BLaER1 treated with 17β-estradiol and CSF1 and Interleukin-3, amounts not matched to agents 10 nM and 100 nM (cell line): Measurements from ENCODE around the gene RAB30.

Experiments used
- H3K27ac ChIP-seq, 11 experiments: shearing (Covaris generic); formaldehyde crosslinking; 2 replicates each; pipeline ENCODE4 v1.8.1; 2022
- H3K27me3 ChIP-seq, 11 experiments: shearing (Covaris generic); formaldehyde crosslinking; 2 replicates each; pipeline ENCODE4 v1.8.1; 2022
- H3K36me3 ChIP-seq, 11 experiments: shearing (Covaris generic); formaldehyde crosslinking; 2 replicates each; pipeline ENCODE4 v1.8.1; 2022
- H3K4me1 ChIP-seq, 10 experiments: shearing (Covaris generic); formaldehyde crosslinking; 2 replicates each; pipeline ENCODE4 v1.8.1; 2022
- H3K4me2 ChIP-seq, 11 experiments: shearing (Covaris generic); formaldehyde crosslinking; 2 replicates each; pipeline ENCODE4 v1.8.1; 2022
- H3K4me3 ChIP-seq, 10 experiments: shearing (Covaris generic); formaldehyde crosslinking; 2 replicates each; pipeline ENCODE4 v1.8.1; 2022
- H3K9ac ChIP-seq, 11 experiments: shearing (Covaris generic); formaldehyde crosslinking; 2 replicates each; pipeline ENCODE4 v1.8.1; 2022
- H3K9me3 ChIP-seq, 11 experiments: shearing (Covaris generic); formaldehyde crosslinking; replicated peaks in 1 of 11; 2 replicates each; pipeline ENCODE4 v1.8.1; 2022
- H4K20me1 ChIP-seq, 11 experiments: shearing (Covaris generic); formaldehyde crosslinking; 2 replicates each; pipeline ENCODE4 v1.8.1; 2022
- Cebpa-rat ChIP-seq, 11 experiments: shearing (Covaris generic); IDR thresholded peaks; 2 replicates each; pipeline ENCODE4 v1.8.1; 2022

RAB30 gene

GRCh38 chr11:83037877-83038276, 33.8 kb downstream of the RAB30 start:
- Histone ChIP-seq H3K4me1 (peaks cover 13 to 32% (median 23%) of the 10 kb centered on the region in 10 experiments), H3K36me3 (no peaks in the 10 kb centered on the region), H3K9me3 (peaks cover 0 to 4% (median 0%) of the 10 kb centered on the region in 11 experiments; a peak in 1 of 22 replicates)

GRCh38 chr11:83036701-83037100, 35.0 kb downstream of the RAB30 start:
- peak overlapping the region in 1 of 11 experiments; percentile 75; a peak in 1 of 22 replicates for H3K27ac ChIP-seq
- H3K36me3 ChIP-seq, result no peaks in the 10 kb centered on the region
- H3K4me1 ChIP-seq, result peaks cover 11 to 27% (median 23%) of the 10 kb centered on the region in 10 experiments; a peak in 18 of 20 replicates
- H4K20me1 ChIP-seq, result 0 out of 22 replicates have a peak, but pooled peaks cover 0 to 4% (median 0%) of the 10 kb centered on the region in 11 experiments
- no peak overlapping the region for H3K4me3 ChIP-seq
- peaks cover 0 to 4% (median 0%) of the 10 kb centered on the region in 11 experiments; a peak in 1 of 22 replicates for H3K9me3 ChIP-seq
- no peak for TF ChIP-seq Cebpa-rat (IDR thresholded peaks at IDR 0.05)
- peaks cover 0 to 16% (median 8%) of the 10 kb centered on the region in 11 experiments; a peak in 13 of 22 replicates for H3K27me3 ChIP-seq
- H3K4me2 ChIP-seq, result no peak overlapping the region
- no peak overlapping the region for H3K9ac ChIP-seq

More at GRCh38 chr11:83037877-83038276, 33.8 kb downstream of the RAB30 start:
- TF ChIP-seq Cebpa-rat (IDR thresholded peaks at IDR 0.05), result no peak
- H3K27me3 ChIP-seq, result peaks cover 0 to 6% (median 0%) of the 10 kb centered on the region in 11 experiments; a peak in 3 of 22 replicates
- H3K4me2 ChIP-seq, result no peak overlapping the region
- no peak overlapping the region for H3K27ac ChIP-seq
- no peak overlapping the region for H3K4me3 ChIP-seq
- H4K20me1 ChIP-seq, result 0 out of 22 replicates have a peak, but pooled peaks cover 0 to 4% (median 0%) of the 10 kb centered on the region in 11 experiments
- H3K9ac ChIP-seq, result no peak overlapping the region

DNA sequence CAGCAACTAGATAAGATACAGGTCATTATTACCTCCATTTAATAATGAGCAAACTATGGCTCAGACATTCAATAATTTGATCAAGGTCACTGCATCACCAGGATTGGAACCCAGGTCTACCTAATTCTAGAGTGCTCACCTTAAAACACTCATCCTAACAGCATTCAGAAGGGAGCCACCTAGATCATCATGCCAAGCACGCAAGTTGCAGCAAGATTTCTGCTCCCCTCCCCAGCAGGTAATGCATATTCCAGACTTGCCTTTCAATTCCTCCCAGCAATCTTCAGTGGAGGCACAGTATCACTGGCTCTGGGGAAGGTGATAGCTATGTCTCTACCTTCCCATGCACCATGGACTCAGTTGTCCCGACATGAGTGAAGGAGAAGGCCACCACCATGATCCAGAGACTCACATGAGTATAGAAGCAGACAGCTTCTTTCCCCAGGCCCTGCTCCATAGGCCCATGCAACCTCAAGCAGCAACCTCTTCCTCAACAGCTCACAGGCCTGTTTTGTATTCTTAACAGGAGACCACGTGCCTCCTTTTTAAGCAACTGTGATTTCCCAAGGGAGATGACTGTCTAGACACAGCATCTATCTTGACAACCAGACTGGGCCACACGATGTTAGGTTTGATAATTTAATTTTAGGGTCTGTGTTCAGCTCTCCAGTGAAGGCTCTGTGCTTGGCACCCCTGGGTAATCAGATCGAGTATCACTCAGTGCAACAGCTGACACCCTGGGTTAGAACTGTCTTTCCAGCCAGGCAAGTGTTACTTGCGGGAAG, 36.4 kb downstream of the RAB30 start:
- H3K4me1 ChIP-seq, result peaks cover 11 to 27% (median 23%) of the 10 kb centered on the region in 10 experiments; a peak in 18 of 20 replicates
- H3K9ac ChIP-seq, result peak overlapping the region in 1 of 11 experiments; percentile 47; a peak in 2 of 22 replicates
- 0 out of 22 replicates have a peak, but pooled peaks cover 0 to 4% (median 0%) of the 10 kb centered on the region in 11 experiments for H4K20me1 ChIP-seq
- peaks cover 0 to 4% (median 0%) of the 10 kb centered on the region in 11 experiments; a peak in 1 of 22 replicates for H3K9me3 ChIP-seq
- H3K36me3 ChIP-seq, result no peaks in the 10 kb centered on the region
- no peak overlapping the region for H3K4me3 ChIP-seq
- TF ChIP-seq Cebpa-rat (IDR thresholded peaks at IDR 0.05), result no peak
- H3K27ac ChIP-seq, result peak overlapping the region in 6 of 11 experiments; percentile 25 to 75 (median 45); a peak in 8 of 22 replicates
- peak overlapping the region; percentile 3 to 72 (median 49); a peak in 18 of 22 replicates for H3K4me2 ChIP-seq
- H3K27me3 ChIP-seq, result peaks cover 0 to 16% (median 8%) of the 10 kb centered on the region in 11 experiments; a peak in 13 of 22 replicates

- Histone ChIP-seq H3K27ac (peak overlapping the region in 2 of 11 experiments; percentile 2 to 75; a peak in 2 of 22 replicates), H3K27me3 (peaks cover 0 to 16% (median 8%) of the 10 kb centered on the region in 11 experiments; a peak in 13 of 22 replicates), H3K9ac (no peak overlapping the region; a peak in 1 of 22 replicates), H3K4me3 (no peak overlapping the region), H3K9me3 (peaks cover 0 to 4% (median 0%) of the 10 kb centered on the region in 11 experiments; a peak in 1 of 22 replicates), H3K4me2 (peak overlapping the region in 10 of 11 experiments; percentile 2 to 72 (median 52); a peak in 15 of 22 replicates), H4K20me1 (0 out of 22 replicates have a peak, but pooled peaks cover 0 to 4% (median 0%) of the 10 kb centered on the region in 11 experiments), H3K36me3 (no peaks in the 10 kb centered on the region), H3K4me1 (peaks cover 11 to 27% (median 23%) of the 10 kb centered on the region in 10 experiments; a peak in 18 of 20 replicates)
- TF ChIP-seq Cebpa-rat (IDR thresholded peaks at IDR 0.05), result no peak
These were observed 37.1 kb downstream of the RAB30 start for GRCh38 chr11:83034673-83035014.

- H3K9ac ChIP-seq, result no peak overlapping the region; a peak in 1 of 22 replicates
- no peaks in the 10 kb centered on the region for H3K9me3 ChIP-seq
- 0 out of 22 replicates have a peak, but pooled peaks cover 0 to 4% (median 0%) of the 10 kb centered on the region in 11 experiments for H4K20me1 ChIP-seq
- TF ChIP-seq Cebpa-rat (IDR thresholded peaks at IDR 0.05), result no peak
- H3K27ac ChIP-seq, result peak overlapping the region in 1 of 11 experiments; percentile 75; a peak in 1 of 22 replicates
- H3K27me3 ChIP-seq, result peaks cover 0 to 16% (median 8%) of the 10 kb centered on the region in 11 experiments; a peak in 13 of 22 replicates
- no peaks in the 10 kb centered on the region for H3K36me3 ChIP-seq
- peaks cover 11 to 27% (median 23%) of the 10 kb centered on the region in 10 experiments; a peak in 18 of 20 replicates for H3K4me1 ChIP-seq
- H3K4me2 ChIP-seq, result peak overlapping the region in 10 of 11 experiments; percentile 2 to 72 (median 52); a peak in 15 of 22 replicates
- H3K4me3 ChIP-seq, result no peak overlapping the region
These were observed 37.6 kb downstream of the RAB30 start for GRCh38 chr11:83033972-83034672.

GRCh38 chr11:83033371-83033770, 38.3 kb downstream of the RAB30 start:
- no peak for TF ChIP-seq Cebpa-rat (IDR thresholded peaks at IDR 0.05)
- Histone ChIP-seq H3K9me3 (no peaks in the 10 kb centered on the region), H3K9ac (no peak overlapping the region), H3K4me1 (peaks cover 11 to 27% (median 23%) of the 10 kb centered on the region in 10 experiments; a peak in 18 of 20 replicates), H4K20me1 (0 out of 22 replicates have a peak, but pooled peaks cover 0 to 4% (median 0%) of the 10 kb centered on the region in 11 experiments), H3K4me2 (peak overlapping the region in 2 of 11 experiments; percentile 57 to 72; a peak in 2 of 22 replicates), H3K27me3 (peaks cover 0 to 16% (median 8%) of the 10 kb centered on the region in 11 experiments; a peak in 13 of 22 replicates), H3K36me3 (no peaks in the 10 kb centered on the region), H3K4me3 (no peak overlapping the region), H3K27ac (no peak overlapping the region)

DNA sequence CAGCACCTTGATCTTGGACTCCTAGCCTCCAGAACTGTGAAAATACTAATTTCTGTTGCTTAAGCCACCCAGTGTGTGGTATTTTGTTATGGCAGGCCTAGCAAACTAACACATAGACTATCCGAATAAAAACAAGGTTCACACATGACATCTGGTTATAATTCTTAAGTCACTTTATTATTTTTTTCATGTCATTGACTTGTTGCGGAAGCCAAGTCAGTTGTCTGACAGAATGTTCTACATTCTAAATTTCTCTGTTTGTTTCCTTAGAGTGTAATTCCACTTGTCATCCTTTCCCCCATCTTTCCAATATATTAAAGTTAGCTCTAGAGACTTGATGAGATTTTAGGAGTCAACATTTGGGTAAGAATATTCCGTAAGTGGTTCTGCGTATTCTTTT, 40.6 kb downstream of the RAB30 start:
- Histone ChIP-seq H3K4me1 (peaks cover 11 to 26% (median 23%) of the 10 kb centered on the region in 10 experiments; a peak in 18 of 20 replicates), H3K4me3 (no peak overlapping the region), H3K4me2 (no peak overlapping the region), H3K9ac (no peak overlapping the region), H3K36me3 (no peaks in the 10 kb centered on the region), H4K20me1 (0 out of 22 replicates have a peak, but pooled peaks cover 0 to 4% (median 0%) of the 10 kb centered on the region in 11 experiments), H3K9me3 (no peaks in the 10 kb centered on the region), H3K27ac (no peak overlapping the region), H3K27me3 (peaks cover 0 to 16% (median 8%) of the 10 kb centered on the region in 11 experiments; a peak in 13 of 22 replicates)
- TF ChIP-seq Cebpa-rat (IDR thresholded peaks at IDR 0.05), result no peak

DNA sequence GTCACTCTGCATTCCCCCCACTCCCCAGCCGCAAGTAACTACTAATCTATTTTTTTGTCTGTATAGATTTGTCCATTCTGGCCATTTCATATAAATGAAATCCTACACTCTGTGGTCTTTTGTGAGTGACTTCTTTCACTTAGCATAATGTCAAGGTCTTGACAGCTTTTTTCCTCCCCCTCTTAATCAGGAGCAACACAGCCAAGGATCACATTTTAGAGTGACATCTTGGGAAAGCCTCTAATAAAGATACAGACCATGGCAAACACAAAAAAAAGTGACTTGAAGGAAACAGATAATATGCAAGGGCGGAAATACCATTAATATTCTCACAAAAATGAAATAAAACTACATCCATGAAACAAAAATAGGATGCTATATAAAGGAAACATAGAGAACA, 43.9 kb downstream of the RAB30 start:
- no peak overlapping the region for H3K9ac ChIP-seq
- peaks cover 0 to 11% (median 7%) of the 10 kb centered on the region in 11 experiments; a peak in 13 of 22 replicates for H3K27me3 ChIP-seq
- no peak for TF ChIP-seq Cebpa-rat (IDR thresholded peaks at IDR 0.05)
- no peaks in the 10 kb centered on the region for H3K36me3 ChIP-seq
- no peak overlapping the region for H3K4me3 ChIP-seq
- H3K9me3 ChIP-seq, result no peaks in the 10 kb centered on the region
- H3K4me2 ChIP-seq, result no peak overlapping the region
- no peak overlapping the region for H3K27ac ChIP-seq
- peaks cover 5 to 26% (median 7%) of the 10 kb centered on the region in 10 experiments; a peak in 13 of 20 replicates for H3K4me1 ChIP-seq
- H4K20me1 ChIP-seq, result no peaks in the 10 kb centered on the region
